Heart left ventricle (tissue), 16 donors: ENCODE measurements around the gene RPTOR. TPM values are rescaled to one million over a fixed set of nuclear protein-coding genes. Genes with fewer than 3 reads are reported as not detected.

Source experiments
- ATAC-seq, 4 donors: fragments of 200-7000 bp; cut with Tn5 transposase; one replicate each; pipeline ENCODE4 v1.9.1; 2020 to 2022; ENCODE audit warnings: moderate library complexity in 4 of 4, mild to moderate bottlenecking in 3 of 4, moderate number of reproducible peaks in 1 of 4
- DNase-seq, 5 donors: peaks; one replicate each; pipeline ENCODE4 v3.0.0-alpha.2; 2020
- H3K27ac ChIP-seq, 12 donors: fragments of 200-600 bp; sonication (generic) in 4 of 12; one replicate each; pipeline versions ENCODE4 v1.5.0 to v1.8.0; 2016 to 2022; ENCODE audit warnings: mild to moderate bottlenecking in 2 of 12
- H3K27me3 ChIP-seq, 9 donors: fragments of 200-600 bp; sonication (generic) in 2 of 9; one replicate each; pipeline versions ENCODE4 v1.5.1 to v1.8.0; 2016 to 2022; ENCODE audit warnings: mild to moderate bottlenecking in 3 of 9
- H3K36me3 ChIP-seq, 9 donors: fragments of 200-600 bp; sonication (generic) in 2 of 9; one replicate each; pipeline versions ENCODE4 v1.5.0 to v1.8.0; 2018 to 2022; ENCODE audit warnings: mild to moderate bottlenecking in 2 of 9
- H3K4me1 ChIP-seq, 12 donors: fragments of 200-600 bp; sonication (generic) in 4 of 12; one replicate each; pipeline versions ENCODE4 v1.5.0 to v1.8.0; 2016 to 2022; ENCODE audit warnings: mild to moderate bottlenecking in 3 of 12
- H3K4me3 ChIP-seq, 12 donors: fragments of 200-600 bp; sonication (generic) in 4 of 12; one replicate each; pipeline versions ENCODE4 v1.5.0 to v1.8.0; 2017 to 2022; ENCODE audit warnings: mild to moderate bottlenecking in 9 of 12, moderate library complexity in 4 of 12
- H3K9me3 ChIP-seq, 12 donors: fragments of 200-600 bp; sonication (generic) in 4 of 12; one replicate each; pipeline versions ENCODE4 v1.5.0 to v1.8.0; 2016 to 2022; ENCODE audit warnings: mild to moderate bottlenecking in 1 of 12
- CTCF ChIP-seq, 12 donors: fragments of 200-600 bp; sonication (generic) in 4 of 12; IDR thresholded peaks; one replicate each; pipeline versions ENCODE4 v1.5.0 to v1.8.0; 2018 to 2022; ENCODE audit warnings: antibody characterized with exemption in 12 of 12, mild to moderate bottlenecking in 5 of 12
- POLR2A ChIP-seq, 2 donors: fragments of 450-650 bp; IDR thresholded peaks; one replicate each; pipeline ENCODE4 v1.6.1; 2017; ENCODE audit warnings: antibody characterized with exemption in 2 of 2, mild to moderate bottlenecking in 2 of 2, moderate library complexity in 2 of 2
- WGBS, 4 donors: extraction: QIAGEN DNeasy Blood & Tissue Kit in 2 of 4; methylation state at CpG; one replicate each; pipeline versions ENCODE4 v1.1.5 to v1.1.7; 2013 to 2018; 5-methylcytosine and 5-hydroxymethylcytosine counted together
- intact Hi-C, 10 donors: fragments of 100-400 bp; cut with DNase I; formaldehyde crosslinking; loops; one replicate each; pipeline versions ENCODE4 v1.11.1 to v1.14.2; 2022
- polyA plus RNA-seq, 2 donors: library from polyadenylated mRNA; stranded (reverse); fragments of 200-250 nt; gene quantifications; one replicate each; pipeline ENCODE4 v1.2.3, GENCODE V29; 2013
- total RNA-seq, 9 donors: library from RNA; depleted of rRNA in 2 of 9; stranded (reverse); fragments of >200 nt in 2 of 9; fragmentation: NEBNext Ultra II Directional in 3 of 9; extraction: Animal tissue kit (Norgen Biotek cat#: 25700) in 3 of 9; gene quantifications; one replicate each; pipeline versions ENCODE4 v1.1.0 to v1.2.4, GENCODE V29; 2016 to 2023
- donor health status: ischemic (EF 13 %, LVEDD 7.1; RV severe dilation, severe dysfunction).
- donor health status: healthy with polysubstance abuse.
- donor health status: DM: no; HTN: yes; CAD: no.
- donor health status: DM: no; HTN: no; CAD: no.
- donor health status: ischemic (EF 25% LVEDD 6.9; RV normal size, moderate dysfunction).
- donor health status: ischemic (EF 25% LVEDD 5.7; RV mildly dilated, moderate dysfunction).
- donor health status: healthy.
- donor health status: DM: yes; HTN: yes; CAD: no.
- donor health status: ischemic (EF 35%, LVEDD 5.7; RV mildly dilated, moderate dysfunction).
- donor health status: nonischemic (EF 11% LVEDD 7.7; RV severe dilation, severe dysfunction).
- donor health status: DM: yes; HTN: yes; CAD: no.
- donor health status: PGD.
- donor health status: ischemic (EF 29% LVEDD 5.4; RV normal size, mild dysfunction).
- donor health status: nonischemic (EF 23%, LVEDD 6.1; RV moderate dilation, normal function).

Gene RPTOR
- total and polyA plus RNA-seq, 11 donors = 14.7 to 31.7 (median 26.0) TPM

- H3K36me3 ChIP-seq = no peaks in the 10 kb centered on the region
- TF ChIP-seq CTCF (IDR thresholded peaks at IDR 0.05) = no peak
- TF ChIP-seq POLR2A (IDR thresholded peaks at IDR 0.05) = no peak
- 65 to 73% (median 70%) methylated on average over 10 to 13 of the region's 13 CpGs for WGBS, 4 donors
- H3K9me3 ChIP-seq = no peaks in the 10 kb centered on the region
- H3K4me3 ChIP-seq = no peak overlapping the region
- H3K27ac ChIP-seq = peak overlapping the region in 4 of 12 donors; percentile 30 to 86 (median 38)
- ATAC-seq = no peak
- DNase-seq = no peak
- H3K4me1 ChIP-seq = peaks cover 0 to 54% (median 17%) of the 10 kb centered on the region in 12 donors
- no peaks in the 10 kb centered on the region for H3K27me3 ChIP-seq
- intact Hi-C loops = loop anchor here in 1 of 10 donors (5.0 kb wide), 1 partner anchor 42 kb away; no protein-coding TSS in a partner anchor
Observed at GRCh38 chr17:80790021-80790765, 245.6 kb downstream of the RPTOR start.

GRCh38 chr17:80790981-80791742, 246.5 kb downstream of the RPTOR start:
- WGBS, 4 donors = 79 to 85% (median 81%) methylated on average over 10 of the region's 10 CpGs
- Histone ChIP-seq H3K9me3 (no peaks in the 10 kb centered on the region), H3K4me3 (no peak overlapping the region), H3K36me3 (no peaks in the 10 kb centered on the region), H3K27ac (peak overlapping the region in 2 of 12 donors; percentile 4 to 24), H3K4me1 (peaks cover 0 to 54% (median 22%) of the 10 kb centered on the region in 12 donors), H3K27me3 (no peaks in the 10 kb centered on the region)
- intact Hi-C loops = loop anchor here in 1 of 10 donors (5.0 kb wide), 1 partner anchor 41 kb away; no protein-coding TSS in a partner anchor
- ATAC-seq = no peak
- no peak for DNase-seq
- TF ChIP-seq CTCF (IDR thresholded peaks at IDR 0.05) (no peak), POLR2A (IDR thresholded peaks at IDR 0.05) (no peak)

GRCh38 chr17:80791758-80792284, 247.2 kb downstream of the RPTOR start:
- no peaks in the 10 kb centered on the region for H3K9me3 ChIP-seq
- TF ChIP-seq CTCF (IDR thresholded peaks at IDR 0.05) (no peak), POLR2A (IDR thresholded peaks at IDR 0.05) (no peak)
- no peaks in the 10 kb centered on the region for H3K36me3 ChIP-seq
- peak overlapping the region in 2 of 12 donors; percentile 24 to 70 for H3K27ac ChIP-seq
- 61 to 82% (median 69%) methylated on average over 11 of the region's 11 CpGs for WGBS, 4 donors
- intact Hi-C loops = loop anchor here in 1 of 10 donors (5.0 kb wide), 1 partner anchor 40 kb away; no protein-coding TSS in a partner anchor
- H3K4me1 ChIP-seq = peaks cover 0 to 54% (median 23%) of the 10 kb centered on the region in 12 donors
- ATAC-seq (peak; percentile 22 to 72 (median 48)), DNase-seq (peak in 3 of 5 donors; percentile 41 to 75 (median 57))
- H3K27me3 ChIP-seq = no peaks in the 10 kb centered on the region
- no peak overlapping the region for H3K4me3 ChIP-seq
